Ascending aorta (tissue), 2 donors: ENCODE results near the gene PMM2. TPM values are rescaled to one million over a fixed set of nuclear protein-coding genes. Genes with fewer than 3 reads are reported as not detected.
"Not testable (repeated sequence)": the region's sequence is repeated elsewhere in the genome, so short reads cannot be mapped to it uniquely, and the experiment has no call there.

Source experiments
- DNase-seq, 2 donors: peaks; one replicate each; pipeline ENCODE4 v3.0.0-alpha.2; 2019; ENCODE audit warnings: low spot score in 2 of 2
- H3K27ac ChIP-seq, 2 donors: fragments of 200-600 bp; sonication (generic); one replicate each; pipeline ENCODE4 v1.5.1; 2016 to 2017; ENCODE audit warnings: mild to moderate bottlenecking in 1 of 2
- H3K27me3 ChIP-seq: fragments of 200-600 bp; sonication (generic); one replicate; pipeline ENCODE4 v1.5.1; 2017
- H3K36me3 ChIP-seq, 2 donors: fragments of 200-600 bp; sonication (generic); one replicate each; pipeline ENCODE4 v1.5.1; 2016
- H3K4me1 ChIP-seq, 2 donors: fragments of 200-600 bp; sonication (generic); one replicate each; pipeline ENCODE4 v1.5.1; 2016 to 2017; ENCODE audit warnings: mild to moderate bottlenecking in 1 of 2
- H3K4me3 ChIP-seq, 2 donors: fragments of 200-600 bp; sonication (generic); one replicate each; pipeline ENCODE4 v1.5.1; 2016 to 2017; ENCODE audit warnings: mild to moderate bottlenecking in 1 of 2
- H3K9me3 ChIP-seq, 2 donors: fragments of 200-600 bp; sonication (generic); one replicate each; pipeline ENCODE4 v1.5.1; 2016
- intact Hi-C: fragments of 100-400 bp; cut with DNase I; formaldehyde crosslinking; loops from one replicate; pipeline ENCODE4 v1.15.1; 2023
- total RNA-seq: library from RNA; depleted of rRNA; stranded (reverse); fragments of >200 nt; gene quantifications from one replicate; pipeline ENCODE4 v1.1.0, GENCODE V29; 2016
- TF ChIP-seq, protein P1 (sequence below), 3 experiments: fragments of 200-600 bp in 2 of 3; fragments of 450-650 bp in 1 of 3; sonication (generic) in 2 of 3; IDR thresholded peaks; one replicate each; pipeline ENCODE4 v1.5.1; 2016 to 2019; ENCODE audit warnings: antibody characterized with exemption in 3 of 3, mild to moderate bottlenecking in 1 of 3, moderate library complexity in 1 of 3

PMM2 gene
- total RNA-seq, 1 donor from 2014 or later: 17.9 TPM

DNA sequence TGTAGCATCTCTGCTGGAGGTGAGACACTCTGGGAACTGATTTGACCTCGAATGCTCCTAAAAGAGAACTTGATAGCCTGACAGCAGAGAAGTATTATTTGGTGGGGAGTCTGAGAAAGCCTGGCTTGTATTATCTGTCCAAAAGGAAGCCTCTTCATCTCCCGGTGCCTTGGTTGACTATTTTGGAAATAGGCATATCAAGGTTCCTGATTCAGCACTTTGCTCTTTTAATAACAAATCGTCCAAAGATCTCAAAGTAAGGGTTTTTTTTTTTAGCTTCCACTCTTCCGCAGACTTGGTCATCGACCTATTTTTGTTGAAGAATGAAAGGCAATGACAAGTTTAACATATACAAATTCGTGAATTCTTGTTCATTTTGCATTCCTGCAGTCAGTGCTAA, 15.0 kb upstream of the PMM2 start:
- no peaks in the 10 kb centered on the region for H3K9me3 ChIP-seq
- H3K27ac ChIP-seq: no peak overlapping the region
- H3K4me3 ChIP-seq: no peak overlapping the region
- no peaks in the 10 kb centered on the region for H3K4me1 ChIP-seq
- H3K36me3 ChIP-seq: peaks cover 8 to 11% of the 10 kb centered on the region in 2 donors
- TF ChIP-seq, protein P1, sequence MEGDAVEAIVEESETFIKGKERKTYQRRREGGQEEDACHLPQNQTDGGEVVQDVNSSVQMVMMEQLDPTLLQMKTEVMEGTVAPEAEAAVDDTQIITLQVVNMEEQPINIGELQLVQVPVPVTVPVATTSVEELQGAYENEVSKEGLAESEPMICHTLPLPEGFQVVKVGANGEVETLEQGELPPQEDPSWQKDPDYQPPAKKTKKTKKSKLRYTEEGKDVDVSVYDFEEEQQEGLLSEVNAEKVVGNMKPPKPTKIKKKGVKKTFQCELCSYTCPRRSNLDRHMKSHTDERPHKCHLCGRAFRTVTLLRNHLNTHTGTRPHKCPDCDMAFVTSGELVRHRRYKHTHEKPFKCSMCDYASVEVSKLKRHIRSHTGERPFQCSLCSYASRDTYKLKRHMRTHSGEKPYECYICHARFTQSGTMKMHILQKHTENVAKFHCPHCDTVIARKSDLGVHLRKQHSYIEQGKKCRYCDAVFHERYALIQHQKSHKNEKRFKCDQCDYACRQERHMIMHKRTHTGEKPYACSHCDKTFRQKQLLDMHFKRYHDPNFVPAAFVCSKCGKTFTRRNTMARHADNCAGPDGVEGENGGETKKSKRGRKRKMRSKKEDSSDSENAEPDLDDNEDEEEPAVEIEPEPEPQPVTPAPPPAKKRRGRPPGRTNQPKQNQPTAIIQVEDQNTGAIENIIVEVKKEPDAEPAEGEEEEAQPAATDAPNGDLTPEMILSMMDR (IDR thresholded peaks at IDR 0.05): no peak
- DNase-seq: no peak
- intact Hi-C loops: no loop called here
- no peaks in the 10 kb centered on the region for H3K27me3 ChIP-seq

DNA sequence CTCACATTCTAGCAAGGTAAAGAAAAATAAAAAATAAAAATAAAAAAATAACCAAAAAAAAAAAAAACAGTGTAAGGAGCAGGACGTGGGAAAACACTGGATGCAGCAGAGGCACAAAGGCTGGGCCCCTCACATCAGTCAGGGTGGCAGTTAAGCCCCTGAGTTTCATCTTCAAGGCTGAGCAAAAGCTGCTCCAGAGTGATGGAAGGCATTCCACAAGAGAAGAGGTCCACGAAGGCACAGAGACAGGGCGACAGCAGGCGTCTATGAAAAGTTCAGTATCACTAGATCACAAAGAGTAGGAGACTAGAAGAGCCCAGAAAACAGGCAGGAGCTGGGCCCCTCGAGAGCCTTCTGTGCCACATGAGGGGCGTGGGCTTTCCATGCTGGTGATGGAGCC, 12.2 kb upstream of the PMM2 start:
- Histone ChIP-seq H3K27ac (no peak overlapping the region), H3K4me1 (no peaks in the 10 kb centered on the region), H3K4me3 (no peak overlapping the region), H3K9me3 (no peaks in the 10 kb centered on the region), H3K27me3 (no peaks in the 10 kb centered on the region), H3K36me3 (no peaks in the 10 kb centered on the region)
- intact Hi-C loops: no loop called here
- DNase-seq: no peak
- TF ChIP-seq, protein P1 (IDR thresholded peaks at IDR 0.05): no peak

DNA sequence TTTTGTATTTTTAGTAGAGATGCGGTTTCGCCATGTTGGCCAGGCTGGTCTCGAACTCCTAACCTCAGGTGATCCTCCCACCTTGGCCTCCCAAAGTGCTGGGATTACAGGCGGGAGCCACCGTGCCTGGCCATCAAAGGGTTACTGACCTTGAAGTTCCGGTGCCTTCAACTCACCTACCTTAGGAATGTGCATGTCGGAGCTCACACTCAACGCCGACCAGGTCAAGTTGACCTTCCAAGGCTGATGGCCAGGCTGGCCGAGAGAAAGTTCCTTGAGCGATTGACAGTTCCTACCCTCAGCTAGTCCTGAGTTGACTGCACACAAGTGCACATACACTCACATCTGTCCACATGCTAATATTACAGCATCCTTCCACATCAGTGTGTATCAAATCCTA, 11.3 kb upstream of the PMM2 start:
- H3K27ac ChIP-seq, H3K4me1 ChIP-seq, H3K27me3 ChIP-seq, DNase-seq, intact Hi-C loops, H3K4me3 ChIP-seq, H3K9me3 ChIP-seq, H3K36me3 ChIP-seq: not testable (repeated sequence)

DNA sequence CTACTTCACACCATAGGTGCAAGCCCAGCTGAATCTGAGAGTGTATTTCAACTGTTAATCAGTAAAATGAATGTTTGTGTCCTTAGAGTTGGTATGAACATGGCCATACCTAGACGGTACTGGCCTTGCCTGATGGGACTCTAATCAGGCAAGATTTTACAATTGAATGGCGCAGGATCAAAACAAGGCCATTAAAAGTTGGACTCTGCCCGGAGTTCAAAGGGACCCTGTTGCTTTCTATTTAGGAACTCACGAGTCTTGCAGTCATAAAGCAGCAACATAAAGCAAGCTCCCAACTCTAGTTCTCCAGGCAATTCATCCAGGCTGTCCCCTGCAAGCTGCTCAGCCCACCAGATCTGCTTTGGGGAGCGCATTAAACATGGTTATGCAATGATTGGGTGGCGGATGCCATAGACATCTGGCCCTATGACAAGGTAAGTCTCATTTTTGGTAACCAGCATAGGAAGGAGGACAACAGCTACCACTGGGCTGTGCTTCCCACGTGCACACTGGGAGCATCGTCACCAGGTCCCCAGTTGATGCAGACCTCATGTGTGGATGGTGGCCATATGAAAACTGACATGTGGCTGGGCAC, 9.0 kb upstream of the PMM2 start:
- TF ChIP-seq, protein P1 (IDR thresholded peaks at IDR 0.05): no peak
- DNase-seq: no peak
- no peak overlapping the region for H3K4me3 ChIP-seq
- intact Hi-C loops: no loop called here
- no peaks in the 10 kb centered on the region for H3K4me1 ChIP-seq
- no peaks in the 10 kb centered on the region for H3K36me3 ChIP-seq
- no peaks in the 10 kb centered on the region for H3K9me3 ChIP-seq
- H3K27me3 ChIP-seq: no peaks in the 10 kb centered on the region
- H3K27ac ChIP-seq: no peak overlapping the region

DNA sequence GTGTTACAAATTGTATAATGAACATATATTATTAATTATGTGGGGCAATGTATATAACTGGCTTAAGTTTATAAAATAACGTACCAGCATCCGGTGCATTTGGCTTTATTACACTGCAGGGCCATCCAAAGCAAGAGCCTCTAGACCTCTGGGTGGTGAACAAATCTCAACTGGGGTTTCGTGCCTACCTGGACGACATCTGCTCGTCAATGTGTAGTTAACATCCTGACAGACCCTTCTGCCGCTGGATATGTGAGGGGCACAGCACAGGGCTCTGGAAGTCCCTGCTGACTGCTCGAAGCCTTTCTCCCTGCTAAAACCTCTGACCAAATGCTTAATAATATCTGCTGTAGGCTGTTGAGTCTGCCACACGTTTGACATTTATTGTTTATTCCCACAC, 2.5 kb upstream of the PMM2 start:
- intact Hi-C loops: loop anchor here (5.0 to 10.0 kb wide), 3 partner anchors 87 to 300 kb away; partner anchors contain the start of genes HAPSTR1, LITAFD and USP7
- Histone ChIP-seq H3K27me3 (no peaks in the 10 kb centered on the region), H3K36me3 (no peaks in the 10 kb centered on the region), H3K27ac (no peak overlapping the region), H3K4me1 (peaks cover 5 to 22% of the 10 kb centered on the region in 2 donors), H3K4me3 (no peak overlapping the region), H3K9me3 (no peaks in the 10 kb centered on the region)
- TF ChIP-seq, protein P1 (IDR thresholded peaks at IDR 0.05): no peak
- no peak for DNase-seq

DNA sequence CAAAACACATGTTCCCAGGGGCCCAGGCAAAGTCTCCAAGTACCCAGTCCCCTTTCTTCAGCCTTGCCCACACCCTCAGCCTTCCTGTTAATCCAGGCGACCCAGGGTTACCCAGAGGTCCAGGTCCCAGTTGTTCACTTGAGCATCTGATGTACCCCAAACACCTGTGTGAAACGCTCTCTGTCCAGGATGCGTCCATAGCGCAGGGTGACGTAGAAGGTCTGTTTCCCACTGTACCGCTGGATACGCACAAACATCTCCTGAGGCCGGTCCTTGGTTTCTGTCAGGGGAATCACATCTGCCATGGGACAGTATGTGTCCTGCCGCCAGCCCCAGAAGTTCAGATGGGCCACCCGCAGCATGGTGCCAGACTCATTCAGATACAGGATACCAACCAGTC, 1.8 kb upstream of the PMM2 start:
- Histone ChIP-seq H3K4me3 (no peak overlapping the region), H3K9me3 (no peaks in the 10 kb centered on the region), H3K36me3 (no peaks in the 10 kb centered on the region), H3K27me3 (no peaks in the 10 kb centered on the region), H3K27ac (no peak overlapping the region), H3K4me1 (peaks cover 5 to 23% of the 10 kb centered on the region in 2 donors)
- intact Hi-C loops: loop anchor here (2.0 to 10.0 kb wide), 6 partner anchors 86 to 299 kb away; partner anchors contain the start of genes ABAT, HAPSTR1, LITAFD and METTL22
- no peak for DNase-seq
- TF ChIP-seq, protein P1 (IDR thresholded peaks at IDR 0.05): no peak
